HG02678 (cell line): ENCODE data around the gene CRADD.
"Not testable (repeated sequence)": the region's sequence is repeated elsewhere in the genome, so short reads cannot be mapped to it uniquely, and the experiment has no call there.

Experiments
- ATAC-seq: cut with Tn5 transposase; IDR thresholded peaks from one replicate; pipeline ENCODE4 v1.9.1; 2021; ENCODE audit warnings: mild to moderate bottlenecking, moderate library complexity; ENCODE audit not compliant: unreplicated experiment

The CRADD gene

GRCh38 chr12:93918900-93919299 lies 241.7 kb downstream of the CRADD start:
- ATAC-seq = no peak

- no peak for ATAC-seq
These were observed 244.3 kb downstream of the CRADD start for GRCh38 chr12:93921521-93921920.

- no peak for ATAC-seq
These were observed 245.4 kb downstream of the CRADD start for GRCh38 chr12:93922583-93923006.

DNA sequence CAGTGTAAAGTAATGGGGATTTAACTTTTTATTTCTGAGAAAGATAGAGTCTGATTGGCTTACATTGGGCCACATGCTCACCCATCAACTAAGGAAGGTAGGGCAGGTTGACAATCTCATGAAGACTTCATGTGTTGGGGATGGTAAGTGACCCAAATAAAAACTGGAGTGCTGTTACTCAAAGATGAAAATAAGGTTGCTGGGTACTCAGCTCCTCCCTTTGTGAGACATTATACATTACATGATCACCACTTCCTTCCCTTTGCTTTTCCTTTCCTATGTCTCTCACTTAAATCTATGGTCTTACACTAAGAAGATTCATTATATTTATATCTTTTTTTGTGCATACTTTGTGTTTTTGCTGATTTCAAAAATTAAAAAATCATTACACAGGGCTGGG lies 247.2 kb downstream of the CRADD start:
- no peak for ATAC-seq

DNA sequence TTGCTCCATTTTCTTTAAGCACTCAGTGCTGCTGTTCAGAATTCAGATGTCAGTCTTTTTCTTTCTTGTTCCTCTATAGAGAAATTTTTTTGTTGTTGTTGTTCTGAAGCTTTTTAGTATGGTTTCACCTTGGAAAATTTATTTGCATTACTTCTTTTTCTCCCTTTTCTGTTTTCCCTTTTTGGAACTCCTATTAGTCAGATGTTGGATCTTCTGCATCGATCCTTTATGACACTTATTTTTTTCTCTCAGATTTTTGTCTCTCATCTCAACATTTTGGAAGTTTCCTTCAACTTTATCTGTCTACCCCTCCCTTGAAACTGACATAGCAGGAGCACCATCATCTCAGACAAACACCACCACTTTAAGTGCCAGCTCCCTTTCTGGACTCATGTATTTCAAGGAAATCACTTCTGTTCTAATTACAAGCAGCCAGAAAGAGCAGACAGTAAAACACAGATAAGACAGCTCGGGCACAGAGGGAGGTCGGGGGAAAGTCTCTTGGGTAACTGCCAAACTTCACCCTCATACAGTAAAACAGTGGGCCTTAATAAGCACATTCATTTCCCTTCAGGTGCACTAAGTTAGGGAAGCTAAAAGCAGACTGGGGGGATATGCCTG lies 248.5 kb downstream of the CRADD start:
- ATAC-seq = no peak

DNA sequence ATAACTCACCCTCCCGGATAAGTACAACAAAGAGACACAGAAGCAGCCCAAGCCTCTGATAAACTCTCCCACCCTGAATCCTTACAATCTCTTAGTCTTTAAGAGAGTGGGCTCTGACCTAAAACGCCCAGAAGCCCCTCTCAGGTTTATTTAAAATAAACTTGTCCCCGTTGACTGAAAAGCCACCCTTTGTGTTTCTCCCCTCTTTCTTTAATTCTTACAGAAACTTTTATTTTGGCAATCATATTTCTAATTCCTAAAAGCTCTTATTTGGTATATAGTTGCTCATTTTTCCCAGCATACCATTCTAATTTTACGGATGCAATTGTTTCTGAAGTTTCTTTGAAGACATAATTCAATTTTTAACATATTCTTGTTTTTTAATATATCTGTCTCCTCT lies 249.1 kb downstream of the CRADD start:
- no peak for ATAC-seq

DNA sequence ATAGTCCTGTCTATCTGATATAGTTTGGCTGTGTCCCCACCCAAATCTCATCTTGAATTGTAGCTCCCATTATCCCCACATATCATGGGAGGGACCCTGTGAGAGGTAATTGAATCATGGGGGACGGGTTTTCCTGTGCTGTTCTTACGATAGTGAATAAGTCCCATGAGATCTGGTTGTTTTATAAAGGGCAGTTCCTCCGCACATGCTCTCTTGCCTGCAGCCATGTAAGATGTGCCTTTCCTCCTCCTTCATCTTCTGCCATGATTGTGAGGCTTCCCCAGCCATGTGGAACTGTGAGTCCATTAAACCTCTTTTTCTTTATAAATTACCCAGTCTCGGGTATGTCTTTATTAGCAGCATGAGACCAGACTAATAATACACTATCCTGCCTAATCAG lies 251.9 kb downstream of the CRADD start:
- ATAC-seq = not testable (repeated sequence)

GRCh38 chr12:93937812-93938211 lies 260.6 kb downstream of the CRADD start:
- no peak for ATAC-seq

DNA sequence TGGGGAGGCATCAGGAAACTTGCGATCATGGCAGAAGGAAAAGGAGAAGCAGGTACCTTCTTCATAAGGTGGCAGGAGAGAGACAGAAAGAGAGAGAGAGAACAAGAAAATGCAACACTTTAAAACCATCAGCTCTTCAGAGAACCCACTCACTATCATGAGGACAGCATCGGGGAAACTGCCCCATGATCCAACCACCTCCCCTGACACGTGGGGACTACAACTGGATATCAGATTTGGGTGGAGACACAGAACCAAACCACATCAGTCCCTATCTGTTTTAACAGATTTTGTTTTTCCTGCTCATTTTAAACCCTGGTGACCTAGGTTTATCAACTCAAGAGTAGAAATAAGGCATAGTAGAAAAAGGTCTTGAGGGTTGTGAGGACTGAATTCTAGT lies 261.1 kb downstream of the CRADD start:
- no peak for ATAC-seq

DNA sequence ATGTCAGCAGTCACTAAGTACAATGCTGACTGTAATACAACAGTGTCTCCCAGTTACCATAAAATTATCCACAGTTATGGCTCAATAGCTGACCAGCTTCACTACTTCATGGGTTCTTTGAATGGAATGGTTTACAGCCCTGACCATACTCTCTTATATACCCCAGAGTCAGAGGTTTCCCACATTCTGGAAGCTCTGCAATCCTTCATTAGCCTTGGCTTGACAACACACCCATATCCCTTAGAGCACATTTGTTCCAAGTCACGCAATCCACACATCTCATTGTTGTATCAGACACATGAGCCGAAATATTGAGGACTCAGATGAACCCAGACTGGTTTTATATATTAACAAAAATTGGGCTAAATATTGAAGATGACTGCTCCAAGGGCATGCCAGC lies 261.8 kb downstream of the CRADD start:
- no peak for ATAC-seq

DNA sequence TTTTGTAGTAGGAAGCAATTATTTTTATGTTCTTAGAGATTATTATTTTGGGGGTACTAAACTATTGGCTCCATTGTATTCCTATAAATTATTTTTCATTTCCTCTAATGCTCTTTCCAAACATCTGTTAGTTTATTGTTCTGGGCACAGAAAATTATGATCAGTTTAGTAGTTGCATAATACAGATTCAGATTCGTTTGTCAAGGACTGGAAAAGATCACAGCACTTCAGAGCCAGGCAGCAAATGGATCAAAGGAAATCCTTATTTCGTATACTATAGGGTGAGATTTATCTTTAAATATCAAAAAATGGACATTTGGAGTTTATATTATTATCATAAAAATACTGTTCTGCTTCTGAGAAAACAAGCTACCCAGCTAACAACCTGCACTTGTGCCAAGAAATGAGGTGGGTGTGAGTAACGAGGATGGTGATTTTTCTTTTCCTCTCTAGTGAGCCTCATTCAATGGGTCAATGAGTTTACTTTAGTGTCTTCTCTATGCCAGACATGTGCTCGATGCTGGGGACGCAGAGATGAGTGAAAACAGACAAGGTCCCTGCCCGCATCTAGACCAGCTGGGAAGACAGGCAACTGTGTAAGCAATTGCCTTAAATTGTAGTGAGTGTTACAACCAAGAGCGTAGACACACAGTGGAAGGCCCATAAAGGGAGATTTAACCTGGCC lies 262.6 kb downstream of the CRADD start:
- ATAC-seq = no peak

DNA sequence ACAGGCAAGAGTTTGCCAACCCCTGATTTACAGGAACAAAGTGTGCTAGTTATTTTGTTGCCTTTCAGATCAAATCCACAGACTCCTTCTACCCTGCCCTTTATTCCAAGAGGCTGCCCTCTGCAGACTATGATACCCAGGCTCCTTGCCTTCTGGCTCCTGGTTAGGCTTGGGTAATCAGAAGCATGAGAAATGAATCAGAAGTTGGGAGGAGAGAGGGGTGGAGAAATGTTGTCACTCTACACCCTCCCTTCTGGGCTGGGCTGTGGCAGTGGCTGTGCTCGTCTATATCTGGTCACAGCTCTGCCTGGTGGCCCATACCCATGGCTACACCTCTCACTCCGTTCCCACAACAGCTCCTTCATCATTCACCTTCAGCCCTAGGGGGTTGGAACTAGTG lies 266.6 kb downstream of the CRADD start:
- ATAC-seq = no peak

- ATAC-seq = no peak
These were observed 267.0 kb downstream of the CRADD start for GRCh38 chr12:93944201-93944600.
